Stimulated activated CD4-positive, alpha-beta T cell treated with anti-CD3 and anti-CD28 coated beads, TNF-alpha, amount 100 ng/mL, for 4 hours (primary cell): ENCODE measurements around the gene GAN.
"Not testable (repeated sequence)": the region's sequence is repeated elsewhere in the genome, so short reads cannot be mapped to it uniquely, and the experiment has no call there.

Experiments used
- DNase-seq, 3 experiments: peaks; one replicate each; pipeline ENCODE4 v3.0.0-alpha.2; 2020; ENCODE audit warnings: low read depth in 3 of 3

Gene GAN

GRCh38 chr16:81307770-81308169, 7.0 kb upstream of the GAN start:
- DNase-seq = no peak

DNA sequence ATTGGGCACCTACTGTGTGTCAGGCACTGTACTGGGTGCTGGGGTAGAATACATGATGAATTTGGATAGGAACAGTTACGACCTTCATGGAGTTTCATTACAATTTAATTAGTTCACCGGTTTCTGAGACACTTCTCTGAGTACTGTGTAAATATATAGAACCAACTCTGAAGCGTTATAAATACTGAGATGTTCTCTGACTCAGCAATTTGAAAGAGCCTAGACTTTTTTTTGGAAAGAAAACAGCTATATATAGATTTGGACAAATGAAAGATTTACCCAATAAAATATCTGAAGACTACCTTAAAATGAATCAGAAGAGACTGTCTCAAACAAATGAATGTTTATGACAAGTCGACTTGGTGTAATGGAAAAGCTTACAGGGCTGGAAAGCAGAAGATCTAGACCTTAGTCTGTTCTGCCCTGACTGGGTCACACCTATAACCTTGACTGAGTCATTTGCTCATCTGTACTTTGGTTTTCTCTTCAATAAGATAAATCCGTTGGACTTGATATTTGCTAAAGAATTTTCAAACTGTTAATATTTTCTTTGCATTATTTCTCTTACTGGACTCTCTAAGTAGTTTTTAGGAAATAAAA, 4.6 kb upstream of the GAN start:
- no peak for DNase-seq

GRCh38 chr16:81311762-81312161, 3.0 kb upstream of the GAN start:
- no peak for DNase-seq

GRCh38 chr16:81313701-81314602, 810 bp upstream of the GAN start:
- no peak for DNase-seq

- peak; percentile 20 to 36 (median 27) for DNase-seq
These were observed 761 bp downstream of the GAN start for GRCh38 chr16:81315271-81316175.

- DNase-seq = no peak
These were observed 1.4 kb downstream of the GAN start for GRCh38 chr16:81316176-81316496.

DNA sequence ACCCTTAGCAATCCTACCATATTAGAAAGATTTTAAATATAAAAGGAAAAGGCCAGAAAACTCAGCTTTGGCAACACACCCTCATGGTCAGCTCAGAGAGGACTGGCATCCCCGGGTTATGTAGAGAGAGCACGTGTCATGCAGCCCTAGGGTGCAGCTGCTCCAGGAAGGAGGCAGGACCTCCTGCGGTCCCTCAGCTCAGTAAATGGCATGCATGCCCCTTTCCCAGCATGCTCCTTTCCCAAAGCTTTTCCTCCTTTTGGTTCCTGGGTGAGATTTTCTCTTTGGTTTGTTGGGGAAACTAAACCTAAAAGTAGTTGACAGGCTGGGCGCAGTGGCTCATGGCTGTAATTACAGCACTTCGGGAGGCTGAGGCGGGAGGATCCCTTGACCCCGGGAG, 3.9 kb downstream of the GAN start:
- no peak for DNase-seq

GRCh38 chr16:81319221-81319912, 4.6 kb downstream of the GAN start:
- DNase-seq = no peak

DNA sequence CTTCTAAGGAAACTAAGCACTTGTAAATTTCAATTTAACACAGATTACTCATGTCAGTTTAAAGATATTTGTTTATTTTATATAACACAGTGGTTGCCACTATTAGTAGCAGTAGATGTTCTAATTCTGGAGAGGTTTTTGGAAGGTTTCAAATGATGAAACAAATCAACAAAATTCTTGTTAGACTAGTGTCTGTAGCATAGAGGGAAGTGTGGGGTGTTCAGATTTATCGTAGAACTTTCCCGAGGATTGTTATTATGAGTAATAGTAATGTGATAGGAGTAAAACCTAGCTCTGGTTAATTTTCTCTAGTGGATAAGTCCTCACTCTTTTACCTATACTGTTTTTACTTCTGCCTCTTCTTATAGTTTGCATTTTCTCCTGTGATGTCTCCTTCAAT, 6.3 kb downstream of the GAN start:
- no peak for DNase-seq

- DNase-seq = no peak
These were observed 6.8 kb downstream of the GAN start for GRCh38 chr16:81321536-81321935.

- DNase-seq = no peak
These were observed 10.0 kb downstream of the GAN start for GRCh38 chr16:81324808-81325207.

- DNase-seq = no peak
These were observed 12.2 kb downstream of the GAN start for GRCh38 chr16:81327011-81327410.

- no peak for DNase-seq
These were observed 12.9 kb downstream of the GAN start for GRCh38 chr16:81327447-81328196.

GRCh38 chr16:81329947-81330346, 15.2 kb downstream of the GAN start:
- no peak for DNase-seq

GRCh38 chr16:81333356-81333755, 18.6 kb downstream of the GAN start:
- no peak for DNase-seq

- DNase-seq = no peak
These were observed 20.9 kb downstream of the GAN start for GRCh38 chr16:81335669-81336068.

- DNase-seq = no peak
These were observed 22.3 kb downstream of the GAN start for GRCh38 chr16:81337097-81337496.

DNA sequence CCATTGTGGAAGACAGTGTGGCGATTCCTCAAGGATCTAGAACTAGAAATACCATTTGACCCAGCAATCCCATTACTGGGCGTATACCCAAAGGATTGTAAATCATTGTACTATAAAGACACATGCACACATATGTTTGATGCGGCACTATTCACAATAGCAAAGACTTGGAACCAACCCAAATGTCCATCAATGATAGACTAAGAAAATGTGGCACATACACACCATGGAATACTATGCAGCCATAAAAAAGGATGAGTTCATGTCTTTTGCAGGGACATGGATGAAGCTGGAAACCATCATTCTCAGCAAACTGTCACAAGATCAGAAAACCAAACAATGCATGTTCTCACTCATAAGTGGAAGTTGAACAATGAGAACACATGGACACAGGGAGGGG, 30.4 kb downstream of the GAN start:
- DNase-seq = not testable (repeated sequence)

DNA sequence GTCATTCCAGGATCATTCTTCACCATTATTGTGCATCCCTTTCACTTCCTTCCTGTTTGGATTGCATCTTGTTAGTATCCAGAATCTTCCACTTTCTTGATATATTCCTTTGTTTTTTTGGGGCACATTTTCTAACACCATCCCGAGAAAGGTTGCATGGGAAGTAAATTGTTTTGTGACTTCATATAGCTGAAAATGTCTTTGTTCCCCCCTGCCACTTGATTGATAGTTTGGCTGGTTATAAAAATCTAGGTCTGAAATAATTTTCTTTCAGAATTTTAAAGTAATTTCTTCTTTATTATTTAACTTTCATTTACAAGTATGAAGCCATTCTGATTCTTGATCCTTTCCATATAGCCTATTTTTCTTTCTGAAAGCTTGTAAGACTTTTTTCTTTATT, 32.7 kb downstream of the GAN start:
- no peak for DNase-seq

GRCh38 chr16:81349608-81350305, 35.0 kb downstream of the GAN start:
- no peak for DNase-seq

DNA sequence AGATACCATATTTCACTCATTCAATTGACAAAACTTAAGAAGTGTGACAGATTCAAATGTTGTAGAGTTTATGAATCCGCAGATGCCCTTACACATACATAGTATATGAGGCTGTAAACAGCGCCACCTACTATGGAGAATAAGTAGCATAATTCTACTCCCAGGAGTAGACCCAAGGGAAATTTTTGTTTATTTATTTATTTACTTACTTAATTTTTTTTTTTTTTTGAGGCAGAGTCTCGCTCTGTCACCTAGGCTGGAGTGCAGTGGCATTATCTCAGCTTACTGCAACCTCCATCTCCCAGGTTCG, 35.5 kb downstream of the GAN start:
- DNase-seq = no peak
